ENCODE data around the gene KRT71. TPM values are rescaled to one million over a fixed set of nuclear protein-coding genes. Genes with fewer than 3 reads are reported as not detected.

KRT71 gene
- total RNA-seq, 1 experiment from 2014 or later, result not detected

DNA sequence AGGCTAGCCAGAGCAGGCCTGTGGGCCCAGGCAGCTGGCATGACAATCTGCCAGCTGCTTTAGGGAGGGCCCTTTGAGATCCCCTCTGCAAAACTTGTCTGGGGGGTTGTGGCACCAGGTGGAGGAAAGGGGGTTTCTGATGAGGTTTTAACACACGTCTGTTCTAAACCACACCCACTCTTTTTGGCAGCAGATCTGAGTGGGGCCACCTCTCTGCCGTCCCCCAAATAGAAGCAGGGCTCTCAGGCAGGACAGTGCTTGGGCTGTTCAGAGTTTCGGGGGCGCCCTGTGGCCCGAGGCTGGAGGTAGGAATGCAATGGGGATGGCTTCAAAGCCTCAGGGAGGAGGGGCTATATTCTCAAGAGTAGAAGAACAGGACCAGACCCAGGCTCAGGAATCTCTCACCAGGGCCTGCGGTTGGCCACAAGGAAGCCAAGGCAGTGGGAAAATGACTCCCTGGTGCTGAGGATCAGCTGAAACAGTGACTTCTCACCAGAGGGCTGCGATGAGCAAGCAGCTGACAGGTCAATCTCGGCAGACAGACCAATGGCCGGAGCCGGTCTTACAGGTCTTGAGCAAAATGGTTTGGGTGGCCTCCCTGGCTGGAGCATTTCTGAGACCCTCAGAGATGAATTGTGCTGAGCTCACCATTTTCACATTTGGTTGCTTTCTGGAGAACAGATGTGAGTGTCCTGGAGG, 31.2 kb downstream of the KRT71 start:
- peak; percentile 92 for DNase-seq (ENCODE audit: low read depth)

GRCh38 chr12:52521175-52521567, 31.8 kb downstream of the KRT71 start:
- DNase-seq (ENCODE audit: low read depth), result peak; percentile 34

- DNase-seq (ENCODE audit: low read depth), result no peak
Observed at GRCh38 chr12:52519826-52520662, 32.9 kb downstream of the KRT71 start, which contains the start of gene KRT5. TSS of gene KRT5 (minus strand) at chr12:52520394. CDS start at chr12:52520296, 98 bp downstream.

DNA sequence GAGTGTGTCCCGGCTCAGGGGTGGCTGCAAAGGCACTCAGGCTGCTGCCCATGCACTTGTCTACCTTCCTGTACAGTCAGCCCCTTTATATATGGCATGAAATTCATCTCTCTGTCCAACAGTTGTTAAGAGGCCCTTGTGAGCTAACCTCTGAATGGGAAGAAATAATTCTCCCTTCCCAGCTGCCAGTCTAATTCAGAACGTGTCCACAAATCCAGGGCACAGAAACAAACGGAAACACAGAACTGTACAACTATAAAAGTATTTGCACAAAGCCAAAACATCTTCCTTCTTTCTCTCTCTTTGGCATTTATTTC, 33.6 kb downstream of the KRT71 start:
- DNase-seq (ENCODE audit: low read depth), result no peak

DNA sequence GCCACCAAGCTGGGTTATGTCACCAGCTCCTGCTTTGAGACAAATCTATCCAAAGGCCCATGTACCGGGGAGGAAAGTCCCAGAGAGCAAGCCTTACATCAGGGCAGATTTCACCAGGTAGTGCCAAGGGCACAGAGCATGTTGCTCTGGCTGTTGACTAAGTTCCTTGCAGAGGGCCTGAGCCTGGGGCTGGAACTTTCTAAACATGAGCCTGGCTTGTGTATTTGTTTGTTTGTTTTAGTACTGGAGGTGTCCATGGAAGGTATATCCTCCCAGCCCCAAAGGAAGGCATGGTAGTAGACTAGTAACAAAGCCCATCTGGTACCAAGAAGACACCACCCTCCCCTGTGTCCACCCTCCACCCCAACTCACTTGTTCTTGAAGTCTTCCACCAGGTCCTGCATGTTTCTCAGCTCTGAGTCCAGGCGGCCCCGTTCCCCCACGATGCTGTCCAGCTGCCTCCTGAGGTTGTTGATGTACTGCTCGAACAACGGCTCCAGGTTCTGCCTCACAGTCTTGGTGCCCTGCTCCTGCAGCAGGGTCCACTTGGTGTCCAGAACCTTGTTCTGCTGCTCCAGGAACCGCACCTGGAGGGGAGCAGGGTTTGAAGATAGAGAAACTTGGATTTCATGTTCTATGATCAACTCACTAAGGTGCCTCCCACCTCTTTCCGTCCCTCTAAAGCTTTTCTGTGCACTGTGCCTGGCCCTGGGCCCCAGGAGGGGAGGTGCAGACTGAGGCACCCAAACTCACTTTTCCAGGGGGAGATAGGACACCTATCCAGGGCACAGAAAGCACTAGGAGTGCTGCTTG, 34.2 kb downstream of the KRT71 start:
- no peak for DNase-seq (ENCODE audit: low read depth)

- no peak for DNase-seq (ENCODE audit: low read depth)
Observed at GRCh38 chr12:52517888-52518287, 35.1 kb downstream of the KRT71 start.

- no peak for DNase-seq (ENCODE audit: low read depth)
Observed at GRCh38 chr12:52517005-52517835, 35.7 kb downstream of the KRT71 start.

DNA sequence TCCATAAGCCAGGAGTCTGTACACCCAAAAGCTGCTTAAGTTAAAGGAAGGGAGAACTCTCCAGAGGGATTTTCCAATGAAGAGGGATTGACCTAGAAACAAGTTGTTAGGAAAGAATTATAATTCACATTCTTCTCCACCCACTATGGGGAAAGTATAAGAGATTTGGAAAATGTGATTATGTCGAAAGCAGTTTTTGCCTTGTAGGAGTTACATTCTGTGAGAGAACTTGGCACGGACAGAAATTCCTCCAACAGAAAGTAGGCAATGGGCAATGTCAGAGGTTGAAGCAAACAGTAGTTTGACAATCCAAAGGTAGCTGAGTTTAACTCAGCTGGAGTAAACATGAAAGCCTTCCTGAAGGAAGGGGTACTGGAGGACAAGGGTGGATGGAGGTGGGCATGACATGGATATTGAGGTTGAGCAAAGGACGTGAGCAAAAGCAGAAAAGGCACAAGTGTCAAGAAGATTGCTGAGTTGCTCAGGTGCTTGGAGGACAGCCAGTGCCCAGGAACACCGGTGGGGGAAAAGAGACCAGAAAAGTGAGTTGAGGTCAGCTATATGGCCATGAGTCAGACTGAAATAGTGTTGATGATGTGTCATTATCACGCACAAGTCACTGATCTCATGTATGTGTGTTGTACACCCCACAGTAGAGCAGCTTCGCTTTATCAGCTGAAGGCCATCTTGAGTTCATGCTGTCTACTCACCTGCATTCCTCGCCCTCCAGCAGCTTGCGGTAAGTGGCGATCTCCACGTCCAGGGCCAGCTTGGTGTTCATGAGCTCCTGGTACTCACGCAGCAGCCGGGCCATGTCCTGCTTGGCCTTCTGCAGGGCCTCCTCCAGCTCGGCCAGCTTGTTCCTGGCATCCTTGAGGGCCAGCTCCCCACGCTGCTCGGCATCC, 36.8 kb downstream of the KRT71 start:
- no peak for DNase-seq (ENCODE audit: low read depth)

- no peak for DNase-seq (ENCODE audit: low read depth)
Observed at GRCh38 chr12:52515319-52515646, 37.7 kb downstream of the KRT71 start.

DNA sequence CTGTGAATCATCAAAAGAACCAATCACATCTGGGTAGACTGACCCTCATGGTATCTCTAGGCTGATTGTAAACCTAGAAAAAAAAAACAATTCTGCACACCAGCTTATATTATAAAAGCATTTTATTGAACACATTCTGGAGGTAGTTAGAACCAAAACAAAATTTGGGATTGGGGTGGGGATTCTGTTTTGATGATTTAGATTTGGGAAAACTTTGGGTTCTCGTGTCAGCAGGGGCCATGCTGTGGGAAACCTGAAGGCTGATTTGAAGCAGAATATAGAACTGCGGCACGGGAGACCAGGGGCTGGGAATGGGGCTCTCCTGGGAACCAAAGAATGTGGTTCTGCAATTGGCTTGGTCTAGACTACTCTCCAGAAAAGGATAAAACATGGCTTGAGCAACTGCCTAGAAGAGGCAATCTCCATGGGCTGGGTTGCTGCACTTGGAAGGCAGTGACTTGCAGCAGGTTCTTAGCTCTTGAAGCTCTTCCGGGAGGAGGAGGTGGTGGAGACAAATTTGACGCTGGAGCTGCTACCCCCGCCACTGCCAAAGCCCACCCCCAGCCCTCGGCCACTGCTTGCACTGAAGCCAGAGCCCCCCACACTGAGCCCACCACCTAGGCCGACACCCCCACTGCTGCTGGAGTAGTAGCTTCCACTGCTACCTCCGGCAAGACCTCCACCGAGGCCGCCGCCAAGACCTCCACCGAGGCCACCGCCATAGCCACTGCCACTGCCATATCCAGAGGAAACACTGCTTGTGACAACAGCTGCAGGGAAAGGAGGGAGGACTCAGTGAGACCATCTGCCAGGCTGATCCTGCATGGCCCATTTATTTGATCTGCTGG, 38.2 kb downstream of the KRT71 start:
- DNase-seq (ENCODE audit: low read depth), result no peak

- DNase-seq (ENCODE audit: low read depth), result no peak
Observed at GRCh38 chr12:52513736-52514135, 39.2 kb downstream of the KRT71 start.

DNA sequence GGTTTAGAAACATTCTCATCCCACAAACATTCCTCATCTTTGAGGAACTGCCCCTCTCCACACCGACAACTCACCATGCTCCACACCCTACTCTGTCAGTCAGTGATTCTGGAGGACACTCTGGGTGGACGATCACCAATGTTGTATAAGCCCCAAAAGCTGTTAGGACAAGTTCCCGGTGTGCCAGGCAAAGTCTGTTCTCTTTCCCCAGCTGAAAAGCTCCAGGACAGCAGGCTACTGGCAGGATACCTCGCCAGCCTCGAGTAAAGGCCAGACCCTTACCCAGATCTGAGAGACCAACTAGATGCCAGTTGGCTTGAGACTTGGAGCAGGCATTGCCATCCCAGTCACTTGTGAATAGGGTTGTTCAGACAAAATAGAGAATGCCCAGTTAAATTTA, 44.7 kb downstream of the KRT71 start:
- DNase-seq (ENCODE audit: low read depth), result no peak

DNA sequence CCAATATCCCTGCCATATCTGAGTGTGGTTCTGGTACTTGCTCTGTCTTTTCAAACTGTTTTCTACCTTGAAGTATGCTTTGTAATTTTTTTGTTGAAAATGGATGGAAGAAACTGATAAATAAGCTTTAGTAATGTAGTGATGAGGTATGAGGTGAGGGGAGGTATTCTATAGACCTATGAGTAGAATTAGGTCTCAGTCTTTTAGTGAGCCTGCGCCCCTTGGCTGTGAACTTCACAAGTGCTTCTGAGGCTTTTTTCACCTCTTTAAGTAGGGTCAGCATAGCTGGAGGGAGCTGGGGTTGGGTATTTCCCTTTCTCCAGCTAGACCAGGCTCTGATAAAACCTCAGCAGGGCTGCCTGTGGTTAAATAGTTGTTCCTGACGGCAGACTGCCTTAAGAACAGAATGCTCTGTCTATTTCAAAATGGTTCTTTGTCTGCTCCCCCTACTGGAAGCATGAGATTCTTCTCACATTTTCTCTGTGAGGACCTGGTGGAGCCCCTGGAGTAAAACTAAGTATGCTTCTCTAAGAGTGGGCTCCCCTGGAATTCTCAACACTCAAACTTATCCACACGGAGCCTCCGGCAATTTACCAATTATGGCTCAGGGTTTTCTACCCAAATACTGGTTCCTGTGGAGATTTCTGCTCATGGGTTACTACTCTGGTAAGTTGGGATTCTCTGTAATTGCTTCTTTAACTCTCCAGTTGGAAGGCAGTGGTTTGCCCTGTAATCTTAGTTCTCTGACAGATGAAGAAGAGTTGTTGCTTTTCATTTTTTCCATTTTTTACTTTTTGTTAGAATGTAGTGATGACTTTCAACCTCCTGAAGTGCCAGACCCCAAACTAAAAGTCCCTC, 45.9 kb downstream of the KRT71 start:
- DNase-seq (ENCODE audit: low read depth), result peak; percentile 77

DNA sequence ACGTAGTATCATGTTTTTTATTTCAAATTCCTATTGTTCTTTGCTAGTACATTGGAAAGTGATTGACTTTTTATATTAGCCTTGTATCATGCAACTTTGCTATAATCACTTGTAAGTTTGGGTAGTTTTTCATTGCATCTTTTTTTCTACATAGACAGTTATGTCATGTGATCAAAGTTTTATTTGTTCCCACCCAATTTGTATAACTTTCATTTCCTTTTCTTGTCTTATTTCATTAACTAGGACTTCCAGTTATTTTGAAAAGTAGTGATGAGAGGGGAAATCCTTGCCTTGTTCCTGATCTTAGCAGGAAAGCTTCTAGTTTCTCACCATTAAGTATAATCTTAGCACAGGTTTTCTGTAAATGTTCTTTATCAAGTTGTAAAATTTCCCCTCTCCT, 50.1 kb downstream of the KRT71 start:
- DNase-seq (ENCODE audit: low read depth), result no peak

DNA sequence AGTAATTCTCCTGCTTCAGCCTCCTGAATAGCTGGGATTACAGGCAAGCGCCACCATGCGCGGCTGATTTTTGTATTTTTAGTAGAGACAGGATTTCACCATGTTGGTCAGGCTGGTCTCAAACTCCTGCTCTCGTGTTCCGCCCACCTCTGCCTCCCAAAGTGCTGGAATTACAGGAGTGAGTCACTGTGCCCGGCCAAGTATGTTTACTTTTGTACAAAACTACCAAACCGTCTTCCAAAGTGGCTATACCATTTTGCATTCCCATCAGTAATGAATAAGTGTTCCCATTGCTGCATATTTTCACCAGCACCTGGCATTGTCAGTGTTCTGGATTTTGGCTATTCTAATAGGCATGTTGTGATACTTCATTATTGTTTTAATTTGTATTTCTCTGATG, 51.5 kb downstream of the KRT71 start:
- peak; percentile 59 for DNase-seq (ENCODE audit: low read depth)

DNA sequence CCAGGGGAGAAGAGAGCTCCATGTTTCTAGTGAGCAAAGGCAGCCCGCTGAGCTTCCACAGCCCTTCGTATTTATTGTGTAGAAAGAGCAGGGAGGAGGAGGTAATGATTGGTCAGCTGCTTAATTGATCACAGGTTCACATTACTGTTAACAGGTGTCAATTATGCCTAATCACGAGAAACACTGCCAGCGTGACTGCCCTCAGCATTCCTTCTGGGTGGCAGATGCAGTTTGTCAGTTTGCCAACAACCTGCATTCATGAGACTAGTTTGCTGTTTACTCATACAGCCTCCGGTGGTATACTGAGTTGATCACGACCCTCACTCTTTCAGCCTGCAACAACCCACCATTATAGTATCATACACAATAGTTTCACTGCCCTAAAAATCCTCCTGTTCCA, 52.4 kb downstream of the KRT71 start:
- DNase-seq (ENCODE audit: low read depth), result peak; percentile 18

GRCh38 chr12:52499806-52500560, 53.0 kb downstream of the KRT71 start:
- DNase-seq (ENCODE audit: low read depth), result peak; percentile 69

DNA sequence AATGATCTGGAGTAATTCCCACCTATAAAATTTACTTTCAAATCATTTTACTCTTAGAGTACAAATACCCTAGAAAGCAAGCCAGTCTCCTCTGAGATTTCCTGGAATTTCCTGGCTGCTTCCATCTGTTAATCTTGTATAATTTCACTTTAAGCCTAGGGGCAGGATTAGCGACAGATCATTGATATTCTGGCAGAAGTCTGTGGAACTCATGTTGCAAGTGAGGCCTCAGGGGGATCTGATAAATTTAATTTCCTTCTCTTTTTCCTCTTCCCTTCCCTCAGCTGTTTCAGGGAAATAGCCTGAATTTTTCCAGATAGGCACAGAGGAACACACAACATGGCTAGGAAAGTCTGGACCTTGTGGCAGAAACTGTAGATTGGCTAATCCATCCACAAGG, 54.0 kb downstream of the KRT71 start:
- DNase-seq (ENCODE audit: low read depth), result no peak

Data from LHCN-M2 (cell line).